Stimulated activated CD4-positive, alpha-beta T cell treated with anti-CD3 and anti-CD28 coated beads, Interleukin-15, amount 100 ng/mL, for 24 hours (primary cell): ENCODE data around the gene ERAL1.
"Not testable (repeated sequence)": the region's sequence is repeated elsewhere in the genome, so short reads cannot be mapped to it uniquely, and the experiment has no call there.

Source experiments
- DNase-seq: peaks from one replicate; pipeline ENCODE4 v3.0.0-alpha.2; 2020

Gene ERAL1

GRCh38 chr17:28855336-28855679 lies 492 bp downstream of the ERAL1 start:
- DNase-seq = no peak

GRCh38 chr17:28856028-28856574 lies 1.3 kb downstream of the ERAL1 start:
- no peak for DNase-seq

GRCh38 chr17:28857905-28858800 lies 3.3 kb downstream of the ERAL1 start:
- no peak for DNase-seq

- DNase-seq = no peak
These were observed 4.1 kb downstream of the ERAL1 start for GRCh38 chr17:28858801-28859355.

GRCh38 chr17:28860363-28860808 lies 5.6 kb downstream of the ERAL1 start:
- DNase-seq = no peak

GRCh38 chr17:28861393-28862203 lies 6.8 kb downstream of the ERAL1 start:
- no peak for DNase-seq

- no peak for DNase-seq
These were observed 7.7 kb downstream of the ERAL1 start for GRCh38 chr17:28862561-28862960.

GRCh38 chr17:28863953-28864352 lies 9.1 kb downstream of the ERAL1 start:
- no peak for DNase-seq

- no peak for DNase-seq
These were observed 10.4 kb downstream of the ERAL1 start for GRCh38 chr17:28864991-28865849.

- no peak for DNase-seq
These were observed 11.3 kb downstream of the ERAL1 start for GRCh38 chr17:28865946-28866752.

GRCh38 chr17:28867276-28867675 lies 12.5 kb downstream of the ERAL1 start:
- no peak for DNase-seq

- peak; percentile 48 for DNase-seq
These were observed 16.3 kb downstream of the ERAL1 start for GRCh38 chr17:28871056-28871579.

- no peak for DNase-seq
These were observed 19.0 kb downstream of the ERAL1 start for GRCh38 chr17:28873839-28874238.

GRCh38 chr17:28874750-28875149 lies 19.9 kb downstream of the ERAL1 start:
- DNase-seq = no peak

- DNase-seq = peak; percentile 27
These were observed 21.2 kb downstream of the ERAL1 start for GRCh38 chr17:28875848-28876550.

GRCh38 chr17:28877150-28877711 lies 22.4 kb downstream of the ERAL1 start:
- DNase-seq = not testable (repeated sequence)

- no peak for DNase-seq
These were observed 23.5 kb downstream of the ERAL1 start for GRCh38 chr17:28878158-28878910.

- DNase-seq = peak; percentile 20
These were observed 24.2 kb downstream of the ERAL1 start for GRCh38 chr17:28878981-28879380.

GRCh38 chr17:28879886-28880571 lies 25.2 kb downstream of the ERAL1 start:
- no peak for DNase-seq
